ENCODE data around the gene FAHD2A. TPM values are rescaled to one million over a fixed set of nuclear protein-coding genes. Genes with fewer than 3 reads are reported as not detected.
"Not testable (repeated sequence)": the region's sequence is repeated elsewhere in the genome, so short reads cannot be mapped to it uniquely, and the experiment has no call there.

The FAHD2A gene
- total and polyA plus RNA-seq, 2 of the 8 experiments (the other 6 are each of a cell fraction or from before 2014, with no cell fraction given) = 24.2 to 26.7 TPM

DNA sequence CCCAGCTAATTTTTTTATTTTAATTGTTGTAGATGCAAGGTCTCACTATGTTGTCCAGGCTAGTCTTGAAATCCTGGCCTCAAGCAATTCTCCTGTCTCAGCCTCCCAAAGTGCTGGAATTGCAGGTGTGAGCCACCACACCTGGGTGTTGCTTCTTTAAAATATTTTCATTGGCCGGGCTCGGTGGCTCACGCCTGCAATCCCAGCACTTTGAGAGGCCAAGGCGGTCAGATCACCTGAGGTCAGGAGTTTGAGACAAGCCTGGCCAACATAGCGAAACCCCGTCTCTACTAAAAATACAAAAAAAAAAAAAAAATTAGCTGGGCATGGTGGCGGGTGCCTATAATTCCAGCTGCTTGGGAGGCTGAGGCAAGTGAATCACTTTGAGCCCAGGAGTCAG, 24.2 kb upstream of the FAHD2A start:
- DNase-seq (ENCODE audit: low read depth in 1 of 2, low spot score in 2 of 2); H2BK5ac ChIP-seq (ENCODE audit: low read depth, low read length); H4K91ac ChIP-seq (replicated peaks; ENCODE audit: insufficient read length, low read length); H3K9ac ChIP-seq (replicated peaks in 1 of 4; ENCODE audit: extremely low read depth in 1 of 4, low read depth in 3 of 4, low read length in 3 of 4); H3K23me2 ChIP-seq (ENCODE audit: low read depth, low read length); H3K4me2 ChIP-seq (ENCODE audit: insufficient read depth in 1 of 2, low read depth in 2 of 2, low read length in 2 of 2); POLR2A ChIA-PET (ENCODE audit: partially characterized antibody); H3K27ac ChIP-seq (ENCODE audit: low read depth, low read length); H2BK15ac ChIP-seq (ENCODE audit: low read length); H3K79me2 ChIP-seq (ENCODE audit: control insufficient read depth in 1 of 2, insufficient read depth in 2 of 2, low read length in 2 of 2); H3K4me3 ChIP-seq (ENCODE audit: extremely low read depth in 1 of 4, insufficient read depth in 2 of 4, low read depth in 3 of 4, low read length in 4 of 4); H3K36me3 ChIP-seq (ENCODE audit: control insufficient read depth in 2 of 4, insufficient read depth in 4 of 4, low read length in 3 of 4); H3K18ac ChIP-seq (ENCODE audit: extremely low read depth, low read length); H3K79me1 ChIP-seq (ENCODE audit: low read depth, low read length); CTCF ChIA-PET (ENCODE audit: partially characterized antibody); H4K5ac ChIP-seq (ENCODE audit: insufficient read length, low read depth, low read length); H3K14ac ChIP-seq (ENCODE audit: insufficient read length); H3K4ac ChIP-seq (replicated peaks; ENCODE audit: insufficient read length, low read depth, low read length); FAIRE-seq; H4K20me1 ChIP-seq (replicated peaks in 1 of 2; ENCODE audit: control insufficient read depth in 1 of 2, insufficient read depth in 2 of 2, low read length in 2 of 2); H2BK120ac ChIP-seq (replicated peaks; ENCODE audit: low read depth, low read length); H3K23ac ChIP-seq (ENCODE audit: insufficient read length); H2AFZ ChIP-seq (ENCODE audit: low read length); H3K4me1 ChIP-seq (replicated peaks in 1 of 4; ENCODE audit: control insufficient read depth in 3 of 4, insufficient read depth in 4 of 4, low read length in 3 of 4); H2AK5ac ChIP-seq (ENCODE audit: low read depth, low read length); H3K56ac ChIP-seq (replicated peaks; ENCODE audit: insufficient read length, low read depth, low read length); H2BK20ac ChIP-seq (ENCODE audit: low read length); H2BK12ac ChIP-seq (ENCODE audit: low read depth, low read length); H3K27me3 ChIP-seq (replicated peaks in 1 of 4; ENCODE audit: control insufficient read depth in 3 of 4, extremely low read depth in 1 of 4, insufficient read depth in 3 of 4, low read length in 3 of 4); H4K8ac ChIP-seq (ENCODE audit: extremely low read depth, insufficient read depth, low read length): not testable (repeated sequence)
- peaks cover 54 to 91% of the 10 kb centered on the region in 2 experiments for H3K9me3 ChIP-seq (ENCODE audit: insufficient read depth in 2 of 2, low read depth in 1 of 2, low read length in 1 of 2)
- WGBS, 2 experiments (ENCODE audit: extremely low coverage in 1 of 2, insufficient coverage in 1 of 2, insufficient read length in 1 of 2, insufficient replicate concordance in 2 of 2, low coverage in 1 of 2, low lambda C conversion rate in 2 of 2, missing lambda C conversion rate in 1 of 2) = 96% methylated on average over 7 of the region's 7 CpGs; no CpG with 5 or more reads in 1 of the 2 experiments
